ENCODE measurements around the gene OR2C1.

The OR2C1 gene

GRCh38 chr16:3355589-3355988 is at the start of gene OR2C1:
Gene OR2C1 (plus strand): TSS chr16:3355889. CDS start chr16:3355941, 52 bp downstream.
- Histone ChIP-seq H3K4me1 (ENCODE audit: control insufficient read depth in 2 of 2, insufficient read depth in 2 of 2, low read length in 2 of 2) (no peaks in the 10 kb centered on the region), H3K27me3 (ENCODE audit: control insufficient read depth in 2 of 2, insufficient read depth in 2 of 2, low read length in 2 of 2) (no peaks in the 10 kb centered on the region), H3K36me3 (ENCODE audit: control insufficient read depth in 2 of 2, insufficient read depth in 2 of 2, low read length in 2 of 2) (no peaks in the 10 kb centered on the region), H3K9me3 (ENCODE audit: control insufficient read depth in 2 of 2, low read length in 2 of 2) (peaks cover 4 to 5% of the 10 kb centered on the region in 2 donors), H3K27ac (ENCODE audit: low read depth in 2 of 2, low read length in 2 of 2) (no peak within 1 kb of the TSS), H3K4me3 (ENCODE audit: low read length in 2 of 2) (no peak within 1 kb of the TSS), H3K9ac (ENCODE audit: low read depth in 1 of 2, low read length in 2 of 2) (no peak within 1 kb of the TSS)

- peaks cover 22 to 24% of the 10 kb centered on the region in 2 donors for H3K9me3 ChIP-seq (ENCODE audit: control insufficient read depth in 2 of 2, low read length in 2 of 2)
- H3K27ac ChIP-seq (ENCODE audit: low read depth in 2 of 2, low read length in 2 of 2) = peak overlapping the region; percentile 90 to 91
- H3K9ac ChIP-seq (ENCODE audit: low read depth in 1 of 2, low read length in 2 of 2) = peak overlapping the region in 1 of 2 donors; percentile 70
Measured at GRCh38 chr16:3306078-3306477, 49.6 kb upstream of the OR2C1 start.

GRCh38 chr16:3311496-3311895 is 44.2 kb upstream of the OR2C1 start:
- Histone ChIP-seq H3K9me3 (ENCODE audit: control insufficient read depth in 2 of 2, low read length in 2 of 2) (peaks cover 46 to 54% of the 10 kb centered on the region in 2 donors), H3K9ac (ENCODE audit: low read depth in 1 of 2, low read length in 2 of 2) (no peak overlapping the region), H3K27me3 (ENCODE audit: control insufficient read depth in 2 of 2, insufficient read depth in 2 of 2, low read length in 2 of 2) (no peaks in the 10 kb centered on the region), H3K36me3 (ENCODE audit: control insufficient read depth in 2 of 2, insufficient read depth in 2 of 2, low read length in 2 of 2) (peaks cover 26 to 41% of the 10 kb centered on the region in 2 donors), H3K27ac (ENCODE audit: low read depth in 2 of 2, low read length in 2 of 2) (no peak overlapping the region), H3K4me1 (ENCODE audit: control insufficient read depth in 2 of 2, insufficient read depth in 2 of 2, low read length in 2 of 2) (no peaks in the 10 kb centered on the region), H3K4me3 (ENCODE audit: low read length in 2 of 2) (no peak overlapping the region)

More at GRCh38 chr16:3306078-3306477, 49.6 kb upstream of the OR2C1 start:
- peak overlapping the region; percentile 87 to 89 for H3K4me3 ChIP-seq (ENCODE audit: low read length in 2 of 2)
- H3K27me3 ChIP-seq (ENCODE audit: control insufficient read depth in 2 of 2, insufficient read depth in 2 of 2, low read length in 2 of 2) = no peaks in the 10 kb centered on the region
- H3K36me3 ChIP-seq (ENCODE audit: control insufficient read depth in 2 of 2, insufficient read depth in 2 of 2, low read length in 2 of 2) = peaks cover 10 to 22% of the 10 kb centered on the region in 2 donors
- peaks cover 5 to 11% of the 10 kb centered on the region in 2 donors for H3K4me1 ChIP-seq (ENCODE audit: control insufficient read depth in 2 of 2, insufficient read depth in 2 of 2, low read length in 2 of 2)

GRCh38 chr16:3317315-3317999 is 38.2 kb upstream of the OR2C1 start:
- Histone ChIP-seq H3K27ac (ENCODE audit: low read depth in 2 of 2, low read length in 2 of 2) (no peak overlapping the region), H3K9ac (ENCODE audit: low read depth in 1 of 2, low read length in 2 of 2) (no peak overlapping the region), H3K27me3 (ENCODE audit: control insufficient read depth in 2 of 2, insufficient read depth in 2 of 2, low read length in 2 of 2) (no peaks in the 10 kb centered on the region), H3K36me3 (ENCODE audit: control insufficient read depth in 2 of 2, insufficient read depth in 2 of 2, low read length in 2 of 2) (peaks cover 30 to 38% of the 10 kb centered on the region in 2 donors), H3K9me3 (ENCODE audit: control insufficient read depth in 2 of 2, low read length in 2 of 2) (peaks cover 60 to 75% of the 10 kb centered on the region in 2 donors), H3K4me1 (ENCODE audit: control insufficient read depth in 2 of 2, insufficient read depth in 2 of 2, low read length in 2 of 2) (no peaks in the 10 kb centered on the region), H3K4me3 (ENCODE audit: low read length in 2 of 2) (peak overlapping the region in 1 of 2 donors; percentile 5)

GRCh38 chr16:3321816-3322215 is 33.9 kb upstream of the OR2C1 start:
- Histone ChIP-seq H3K36me3 (ENCODE audit: control insufficient read depth in 2 of 2, insufficient read depth in 2 of 2, low read length in 2 of 2) (peaks cover 11 to 13% of the 10 kb centered on the region in 2 donors), H3K9ac (ENCODE audit: low read depth in 1 of 2, low read length in 2 of 2) (no peak overlapping the region), H3K4me1 (ENCODE audit: control insufficient read depth in 2 of 2, insufficient read depth in 2 of 2, low read length in 2 of 2) (no peaks in the 10 kb centered on the region), H3K27me3 (ENCODE audit: control insufficient read depth in 2 of 2, insufficient read depth in 2 of 2, low read length in 2 of 2) (no peaks in the 10 kb centered on the region), H3K4me3 (ENCODE audit: low read length in 2 of 2) (no peak overlapping the region), H3K9me3 (ENCODE audit: control insufficient read depth in 2 of 2, low read length in 2 of 2) (peaks cover 31 to 40% of the 10 kb centered on the region in 2 donors), H3K27ac (ENCODE audit: low read depth in 2 of 2, low read length in 2 of 2) (no peak overlapping the region)

GRCh38 chr16:3327514-3327913 is 28.2 kb upstream of the OR2C1 start:
- H3K27me3 ChIP-seq (ENCODE audit: control insufficient read depth in 2 of 2, insufficient read depth in 2 of 2, low read length in 2 of 2) = no peaks in the 10 kb centered on the region
- H3K9ac ChIP-seq (ENCODE audit: low read depth in 1 of 2, low read length in 2 of 2) = no peak overlapping the region
- no peaks in the 10 kb centered on the region for H3K4me1 ChIP-seq (ENCODE audit: control insufficient read depth in 2 of 2, insufficient read depth in 2 of 2, low read length in 2 of 2)
- H3K9me3 ChIP-seq (ENCODE audit: control insufficient read depth in 2 of 2, low read length in 2 of 2) = no peaks in the 10 kb centered on the region
- no peak overlapping the region for H3K27ac ChIP-seq (ENCODE audit: low read depth in 2 of 2, low read length in 2 of 2)
- H3K36me3 ChIP-seq (ENCODE audit: control insufficient read depth in 2 of 2, insufficient read depth in 2 of 2, low read length in 2 of 2) = no peaks in the 10 kb centered on the region
- H3K4me3 ChIP-seq (ENCODE audit: low read length in 2 of 2) = no peak overlapping the region

- H3K9me3 ChIP-seq (ENCODE audit: control insufficient read depth in 2 of 2, low read length in 2 of 2) = no peaks in the 10 kb centered on the region
- no peak overlapping the region for H3K9ac ChIP-seq (ENCODE audit: low read depth in 1 of 2, low read length in 2 of 2)
- no peaks in the 10 kb centered on the region for H3K36me3 ChIP-seq (ENCODE audit: control insufficient read depth in 2 of 2, insufficient read depth in 2 of 2, low read length in 2 of 2)
- H3K27me3 ChIP-seq (ENCODE audit: control insufficient read depth in 2 of 2, insufficient read depth in 2 of 2, low read length in 2 of 2) = no peaks in the 10 kb centered on the region
- peak overlapping the region in 1 of 2 donors; percentile 20 for H3K4me3 ChIP-seq (ENCODE audit: low read length in 2 of 2)
- H3K4me1 ChIP-seq (ENCODE audit: control insufficient read depth in 2 of 2, insufficient read depth in 2 of 2, low read length in 2 of 2) = no peaks in the 10 kb centered on the region
- H3K27ac ChIP-seq (ENCODE audit: low read depth in 2 of 2, low read length in 2 of 2) = peak overlapping the region in 1 of 2 donors; percentile 48
Measured at GRCh38 chr16:3328104-3328503, 27.6 kb upstream of the OR2C1 start.

GRCh38 chr16:3328643-3329042 is 27.0 kb upstream of the OR2C1 start:
- H3K4me3 ChIP-seq (ENCODE audit: low read length in 2 of 2) = peak overlapping the region in 1 of 2 donors; percentile 20
- no peaks in the 10 kb centered on the region for H3K9me3 ChIP-seq (ENCODE audit: control insufficient read depth in 2 of 2, low read length in 2 of 2)
- no peak overlapping the region for H3K9ac ChIP-seq (ENCODE audit: low read depth in 1 of 2, low read length in 2 of 2)

GRCh38 chr16:3346041-3346440 is 9.6 kb upstream of the OR2C1 start:
- Histone ChIP-seq H3K4me3 (ENCODE audit: low read length in 2 of 2) (no peak overlapping the region), H3K4me1 (ENCODE audit: control insufficient read depth in 2 of 2, insufficient read depth in 2 of 2, low read length in 2 of 2) (no peaks in the 10 kb centered on the region)

More at GRCh38 chr16:3328643-3329042, 27.0 kb upstream of the OR2C1 start:
- H3K27me3 ChIP-seq (ENCODE audit: control insufficient read depth in 2 of 2, insufficient read depth in 2 of 2, low read length in 2 of 2) = no peaks in the 10 kb centered on the region
- no peaks in the 10 kb centered on the region for H3K36me3 ChIP-seq (ENCODE audit: control insufficient read depth in 2 of 2, insufficient read depth in 2 of 2, low read length in 2 of 2)
- H3K4me1 ChIP-seq (ENCODE audit: control insufficient read depth in 2 of 2, insufficient read depth in 2 of 2, low read length in 2 of 2) = no peaks in the 10 kb centered on the region
- H3K27ac ChIP-seq (ENCODE audit: low read depth in 2 of 2, low read length in 2 of 2) = peak overlapping the region in 1 of 2 donors; percentile 48

GRCh38 chr16:3347586-3347985 is 8.1 kb upstream of the OR2C1 start:
- Histone ChIP-seq H3K4me1 (ENCODE audit: control insufficient read depth in 2 of 2, insufficient read depth in 2 of 2, low read length in 2 of 2) (no peaks in the 10 kb centered on the region), H3K36me3 (ENCODE audit: control insufficient read depth in 2 of 2, insufficient read depth in 2 of 2, low read length in 2 of 2) (no peaks in the 10 kb centered on the region), H3K27ac (ENCODE audit: low read depth in 2 of 2, low read length in 2 of 2) (no peak overlapping the region), H3K4me3 (ENCODE audit: low read length in 2 of 2) (no peak overlapping the region), H3K9me3 (ENCODE audit: control insufficient read depth in 2 of 2, low read length in 2 of 2) (no peaks in the 10 kb centered on the region), H3K27me3 (ENCODE audit: control insufficient read depth in 2 of 2, insufficient read depth in 2 of 2, low read length in 2 of 2) (no peaks in the 10 kb centered on the region), H3K9ac (ENCODE audit: low read depth in 1 of 2, low read length in 2 of 2) (no peak overlapping the region)

More at GRCh38 chr16:3346041-3346440, 9.6 kb upstream of the OR2C1 start:
- no peaks in the 10 kb centered on the region for H3K9me3 ChIP-seq (ENCODE audit: control insufficient read depth in 2 of 2, low read length in 2 of 2)
- H3K36me3 ChIP-seq (ENCODE audit: control insufficient read depth in 2 of 2, insufficient read depth in 2 of 2, low read length in 2 of 2) = no peaks in the 10 kb centered on the region
- H3K9ac ChIP-seq (ENCODE audit: low read depth in 1 of 2, low read length in 2 of 2) = no peak overlapping the region
- H3K27ac ChIP-seq (ENCODE audit: low read depth in 2 of 2, low read length in 2 of 2) = no peak overlapping the region
- no peaks in the 10 kb centered on the region for H3K27me3 ChIP-seq (ENCODE audit: control insufficient read depth in 2 of 2, insufficient read depth in 2 of 2, low read length in 2 of 2)
